ENCODE measurements around the gene ATP2C1. TPM values are rescaled to one million over a fixed set of nuclear protein-coding genes. Genes with fewer than 3 reads are reported as not detected.

Gene ATP2C1
- total and polyA plus RNA-seq, 2 donors from 2014 or later: 46.8 to 102 TPM

GRCh38 chr3:130929804-130930203 lies 35.9 kb downstream of the ATP2C1 start:
- Histone ChIP-seq H3K27ac (ENCODE audit: low read depth in 2 of 2, low read length in 2 of 2) (no peak overlapping the region), H3K9ac (ENCODE audit: low read length in 3 of 3) (no peak overlapping the region), H3K27me3 (ENCODE audit: control insufficient read depth, insufficient read depth, low read length) (no peaks in the 10 kb centered on the region), H3K4me1 (ENCODE audit: control insufficient read depth in 2 of 3, insufficient read depth in 2 of 3, low read depth in 1 of 3, low read length in 3 of 3) (no peaks in the 10 kb centered on the region), H3K4me3 (ENCODE audit: low read length in 3 of 3) (no peak overlapping the region), H3K36me3 (ENCODE audit: control insufficient read depth in 2 of 3, insufficient read depth in 3 of 3, low read length in 3 of 3) (peaks cover 0 to 2% (median 0%) of the 10 kb centered on the region in 3 donors), H3K9me3 (ENCODE audit: control insufficient read depth in 2 of 3, insufficient read depth in 1 of 3, low read length in 3 of 3) (no peaks in the 10 kb centered on the region)
- no peak for FAIRE-seq
- DNase-seq: no peak
- intact Hi-C loops (cut with DNase I): no loop called here
- TF ChIP-seq CTCF (IDR thresholded peaks at IDR 0.05; ENCODE audit: borderline replicate concordance, extremely low read depth, insufficient read depth): no peak

GRCh38 chr3:130932979-130933378 lies 39.1 kb downstream of the ATP2C1 start:
- H3K4me3 ChIP-seq (ENCODE audit: low read length in 3 of 3): no peak overlapping the region
- H3K36me3 ChIP-seq (ENCODE audit: control insufficient read depth in 2 of 3, insufficient read depth in 3 of 3, low read length in 3 of 3): peaks cover 0 to 2% (median 0%) of the 10 kb centered on the region in 3 donors
- H3K9ac ChIP-seq (ENCODE audit: low read length in 3 of 3): no peak overlapping the region
- no peaks in the 10 kb centered on the region for H3K4me1 ChIP-seq (ENCODE audit: control insufficient read depth in 2 of 3, insufficient read depth in 2 of 3, low read depth in 1 of 3, low read length in 3 of 3)
- H3K27me3 ChIP-seq (ENCODE audit: control insufficient read depth, insufficient read depth, low read length): no peaks in the 10 kb centered on the region
- FAIRE-seq (peak; percentile 13), DNase-seq (no peak)
- H3K27ac ChIP-seq (ENCODE audit: low read depth in 2 of 2, low read length in 2 of 2): no peak overlapping the region
- no peak for TF ChIP-seq CTCF (IDR thresholded peaks at IDR 0.05; ENCODE audit: borderline replicate concordance, extremely low read depth, insufficient read depth)
- no peaks in the 10 kb centered on the region for H3K9me3 ChIP-seq (ENCODE audit: control insufficient read depth in 2 of 3, insufficient read depth in 1 of 3, low read length in 3 of 3)
- intact Hi-C loops (cut with DNase I): no loop called here

GRCh38 chr3:130933801-130934345 lies 40.0 kb downstream of the ATP2C1 start:
- no peak for TF ChIP-seq CTCF (IDR thresholded peaks at IDR 0.05; ENCODE audit: borderline replicate concordance, extremely low read depth, insufficient read depth)
- Histone ChIP-seq H3K9me3 (ENCODE audit: control insufficient read depth in 2 of 3, insufficient read depth in 1 of 3, low read length in 3 of 3) (no peaks in the 10 kb centered on the region), H3K4me3 (ENCODE audit: low read length in 3 of 3) (no peak overlapping the region), H3K27ac (ENCODE audit: low read depth in 2 of 2, low read length in 2 of 2) (no peak overlapping the region), H3K27me3 (ENCODE audit: control insufficient read depth, insufficient read depth, low read length) (no peaks in the 10 kb centered on the region), H3K9ac (ENCODE audit: low read length in 3 of 3) (no peak overlapping the region), H3K4me1 (ENCODE audit: control insufficient read depth in 2 of 3, insufficient read depth in 2 of 3, low read depth in 1 of 3, low read length in 3 of 3) (no peaks in the 10 kb centered on the region), H3K36me3 (ENCODE audit: control insufficient read depth in 2 of 3, insufficient read depth in 3 of 3, low read length in 3 of 3) (peaks cover 0 to 4% (median 0%) of the 10 kb centered on the region in 3 donors)
- intact Hi-C loops (cut with DNase I): no loop called here
- DNase-seq (no peak), FAIRE-seq (no peak)

All from kidney (tissue), 14 donors.